ENCODE measurements around the gene TRIM26.
"Not testable (repeated sequence)": the region's sequence is repeated elsewhere in the genome, so short reads cannot be mapped to it uniquely, and the experiment has no call there.

The TRIM26 gene, protein sequence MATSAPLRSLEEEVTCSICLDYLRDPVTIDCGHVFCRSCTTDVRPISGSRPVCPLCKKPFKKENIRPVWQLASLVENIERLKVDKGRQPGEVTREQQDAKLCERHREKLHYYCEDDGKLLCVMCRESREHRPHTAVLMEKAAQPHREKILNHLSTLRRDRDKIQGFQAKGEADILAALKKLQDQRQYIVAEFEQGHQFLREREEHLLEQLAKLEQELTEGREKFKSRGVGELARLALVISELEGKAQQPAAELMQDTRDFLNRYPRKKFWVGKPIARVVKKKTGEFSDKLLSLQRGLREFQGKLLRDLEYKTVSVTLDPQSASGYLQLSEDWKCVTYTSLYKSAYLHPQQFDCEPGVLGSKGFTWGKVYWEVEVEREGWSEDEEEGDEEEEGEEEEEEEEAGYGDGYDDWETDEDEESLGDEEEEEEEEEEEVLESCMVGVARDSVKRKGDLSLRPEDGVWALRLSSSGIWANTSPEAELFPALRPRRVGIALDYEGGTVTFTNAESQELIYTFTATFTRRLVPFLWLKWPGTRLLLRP

GRCh38 chr6:30212865-30213666 lies at the start of gene TRIM26:
TRIM26 (minus strand) TSS chr6:30213406; CDS start chr6:30199103, 14,303 bp downstream.
- DNase-seq (ENCODE audit: low read depth, low spot score) = peak; percentile 87

GRCh38 chr6:30260036-30260504 lies 46.9 kb upstream of the TRIM26 start:
- no peak for DNase-seq (ENCODE audit: low read depth, low spot score)

DNA sequence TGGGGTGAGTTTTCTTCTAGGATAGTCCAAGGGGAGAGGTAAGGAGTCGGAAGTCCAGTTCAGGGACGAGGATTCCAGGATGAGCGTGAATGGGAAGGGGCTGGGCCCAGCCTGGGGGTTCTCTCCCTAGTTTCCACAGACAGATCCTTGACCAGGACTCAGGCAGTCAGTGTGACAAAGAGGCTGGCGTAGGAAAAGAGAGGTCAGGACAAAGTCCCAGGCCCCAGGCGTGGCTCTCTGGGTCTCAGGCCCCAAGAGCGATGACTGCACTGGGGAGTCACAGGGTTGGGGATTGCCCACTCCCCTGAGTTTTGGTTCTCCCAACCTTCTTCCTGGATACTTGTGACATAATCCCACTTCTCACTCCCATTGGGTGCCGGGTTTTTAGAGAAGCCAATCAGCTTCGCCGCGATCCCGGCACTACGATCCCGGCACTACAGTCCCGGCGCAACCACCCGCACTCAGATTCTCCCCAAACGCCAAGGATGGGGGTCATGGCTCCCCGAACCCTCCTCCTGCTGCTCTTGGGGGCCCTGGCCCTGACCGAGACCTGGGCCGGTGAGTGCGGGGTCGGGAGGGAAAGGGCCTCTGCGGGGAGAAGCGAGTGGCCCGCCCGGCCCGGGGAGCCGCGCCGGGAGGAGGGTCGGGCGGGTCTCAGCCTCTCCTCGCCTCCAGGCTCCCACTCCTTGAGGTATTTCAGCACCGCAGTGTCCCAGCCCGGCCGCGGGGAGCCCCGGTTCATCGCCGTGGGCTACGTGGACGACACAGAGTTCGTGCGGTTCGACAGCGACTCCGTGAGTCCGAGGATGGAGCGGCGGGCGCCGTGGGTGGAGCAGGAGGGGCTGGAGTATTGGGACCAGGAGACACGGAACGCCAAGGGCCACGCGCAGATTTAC lies 46.2 kb upstream of the TRIM26 start:
- no peak for DNase-seq (ENCODE audit: low read depth, low spot score)

- DNase-seq (ENCODE audit: low read depth, low spot score) = no peak
Measured at GRCh38 chr6:30258204-30258603, 45.0 kb upstream of the TRIM26 start.

- DNase-seq (ENCODE audit: low read depth, low spot score) = not testable (repeated sequence)
Measured at GRCh38 chr6:30252417-30252816, 39.2 kb upstream of the TRIM26 start.

- DNase-seq (ENCODE audit: low read depth, low spot score) = no peak
Measured at GRCh38 chr6:30244560-30244959, 31.4 kb upstream of the TRIM26 start.

GRCh38 chr6:30238178-30238795 lies 25.1 kb upstream of the TRIM26 start:
- no peak for DNase-seq (ENCODE audit: low read depth, low spot score)

GRCh38 chr6:30234356-30234755 lies 21.1 kb upstream of the TRIM26 start:
- DNase-seq (ENCODE audit: low read depth, low spot score) = no peak

- no peak for DNase-seq (ENCODE audit: low read depth, low spot score)
Measured at GRCh38 chr6:30231067-30231466, 17.9 kb upstream of the TRIM26 start.

- no peak for DNase-seq (ENCODE audit: low read depth, low spot score)
Measured at GRCh38 chr6:30227763-30228487, 14.7 kb upstream of the TRIM26 start.

- no peak for DNase-seq (ENCODE audit: low read depth, low spot score)
Measured at GRCh38 chr6:30227242-30227722, 14.1 kb upstream of the TRIM26 start.

GRCh38 chr6:30223339-30223738 lies 10.1 kb upstream of the TRIM26 start:
- DNase-seq (ENCODE audit: low read depth, low spot score) = no peak

GRCh38 chr6:30221956-30222355 lies 8.8 kb upstream of the TRIM26 start:
- DNase-seq (ENCODE audit: low read depth, low spot score) = not testable (repeated sequence)

DNA sequence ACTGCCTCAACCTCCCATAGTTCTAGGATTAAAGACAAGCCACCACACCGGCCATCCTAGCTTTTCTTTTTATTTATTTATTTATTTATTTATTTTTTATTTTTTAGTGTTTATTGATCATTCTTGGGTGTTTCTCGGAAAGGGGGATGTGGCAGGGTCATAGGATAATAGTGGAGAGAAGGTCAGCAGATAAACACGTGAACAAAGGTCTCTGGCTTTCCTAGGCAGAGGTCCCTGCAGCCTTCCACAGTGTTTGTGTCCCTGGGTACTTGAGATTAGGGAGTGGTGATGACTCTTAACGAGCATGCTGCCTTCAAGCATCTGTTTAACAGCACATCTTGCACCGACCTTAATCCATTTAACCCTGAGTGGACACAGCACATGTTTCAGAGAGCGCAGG lies 8.2 kb upstream of the TRIM26 start:
- not testable (repeated sequence) for DNase-seq (ENCODE audit: low read depth, low spot score)

DNA sequence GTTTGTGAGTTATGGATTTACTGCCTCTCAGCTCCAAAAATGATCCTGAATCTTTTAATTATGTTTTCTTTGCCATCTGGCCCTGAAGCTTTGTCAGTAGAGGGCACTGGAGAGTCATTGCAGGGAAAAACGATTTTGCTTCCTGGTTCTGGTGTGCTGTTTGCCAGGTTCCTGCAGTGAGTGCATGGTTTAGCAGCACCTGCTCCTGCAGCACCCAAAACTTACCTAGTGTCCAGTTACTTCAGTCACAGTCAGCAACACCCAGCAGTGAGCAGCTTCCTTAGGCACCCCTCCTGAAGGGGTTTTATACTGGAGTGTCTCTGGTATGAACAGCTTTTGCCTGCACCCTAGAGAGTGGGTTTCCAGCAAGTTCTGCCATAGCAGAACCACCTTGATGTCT lies 6.0 kb upstream of the TRIM26 start:
- DNase-seq (ENCODE audit: low read depth, low spot score) = no peak

- DNase-seq (ENCODE audit: low read depth, low spot score) = no peak
Measured at GRCh38 chr6:30216096-30216495, 2.9 kb upstream of the TRIM26 start.

DNA sequence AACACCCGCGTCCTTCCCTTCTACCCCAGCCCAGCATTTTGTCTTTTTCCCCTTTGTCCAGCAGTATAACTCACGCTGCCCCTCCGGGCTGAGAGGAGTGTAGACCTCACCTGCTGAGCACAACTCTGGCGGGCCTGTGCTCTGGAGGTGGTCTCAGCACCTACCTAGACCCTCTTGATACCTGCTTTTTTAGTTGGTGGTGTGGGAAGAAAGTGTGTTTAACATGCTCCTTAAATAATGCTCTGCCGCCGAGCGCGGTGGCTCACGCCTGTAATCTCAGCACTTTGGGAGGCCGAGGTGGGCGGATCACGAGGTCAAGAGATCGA lies 1.4 kb upstream of the TRIM26 start:
- DNase-seq (ENCODE audit: low read depth, low spot score) = no peak

DNA sequence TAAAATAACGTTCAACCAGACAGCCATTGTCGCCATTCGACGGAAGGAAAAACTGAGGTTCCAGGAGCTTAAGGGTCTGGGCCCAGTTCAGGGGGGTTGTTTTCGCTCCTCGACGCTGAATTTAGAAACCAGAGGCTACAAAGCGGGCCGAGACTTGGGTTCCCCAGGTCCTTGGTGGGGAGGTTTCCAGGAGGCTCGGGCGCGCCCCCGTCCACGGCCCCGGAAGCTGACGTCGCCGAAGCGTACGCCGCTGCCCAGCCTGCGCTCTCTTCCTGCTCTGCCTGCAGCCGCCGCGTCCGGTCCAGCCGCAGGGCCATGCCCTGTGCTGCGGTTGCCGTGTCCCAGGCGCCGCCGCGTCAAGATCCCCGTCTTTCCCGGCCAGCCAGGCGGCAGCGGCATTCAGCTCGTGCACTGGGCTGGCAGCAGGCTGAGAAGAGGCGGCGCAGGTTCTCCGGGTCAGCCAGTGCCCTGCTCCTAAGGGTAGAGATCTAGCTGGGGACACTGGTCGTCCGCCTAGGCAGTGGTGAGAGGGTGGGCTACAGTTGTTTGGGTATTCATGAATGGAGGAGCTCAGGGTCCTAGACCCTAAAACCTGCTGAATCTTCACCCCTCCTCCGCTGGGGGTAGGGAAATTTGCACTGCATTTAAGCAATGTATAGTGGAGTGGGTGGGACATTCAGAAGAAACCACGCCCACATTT lies 901 bp upstream of the TRIM26 start:
- DNase-seq (ENCODE audit: low read depth, low spot score) = no peak

GRCh38 chr6:30213667-30213956 lies 406 bp upstream of the TRIM26 start:
- no peak for DNase-seq (ENCODE audit: low read depth, low spot score)

- no peak for DNase-seq (ENCODE audit: low read depth, low spot score)
Measured at GRCh38 chr6:30211899-30212298, 1.3 kb downstream of the TRIM26 start.
